Subcutaneous abdominal adipose tissue (tissue), 5 donors: ENCODE results near the gene GLB1L.

Experiments used
- H3K27ac ChIP-seq: one replicate; pipeline ENCODE4 v1.7.0; 2013; ENCODE audit warnings: low read depth, mild to moderate bottlenecking, inconsistent platforms, low read length, moderate library complexity
- H3K27me3 ChIP-seq, 5 donors: one replicate each; pipeline ENCODE4 v1.7.0; 2013; ENCODE audit warnings: low read length in 5 of 5, inconsistent platforms in 1 of 5; ENCODE audit not compliant: control insufficient read depth in 5 of 5, insufficient read depth in 4 of 5
- H3K36me3 ChIP-seq, 5 donors: one replicate each; pipeline ENCODE4 v1.7.0; 2013; ENCODE audit warnings: low read length in 5 of 5; ENCODE audit not compliant: control insufficient read depth in 5 of 5, insufficient read depth in 5 of 5
- H3K4me1 ChIP-seq, 5 donors: one replicate each; pipeline ENCODE4 v1.7.0; 2013; ENCODE audit warnings: low read length in 5 of 5, mild to moderate bottlenecking in 3 of 5, moderate library complexity in 1 of 5; ENCODE audit not compliant: control insufficient read depth in 5 of 5, insufficient read depth in 5 of 5
- H3K4me3 ChIP-seq, 5 donors: one replicate each; pipeline ENCODE4 v1.7.0; 2013; ENCODE audit warnings: low read length in 5 of 5, low read depth in 1 of 5
- H3K9ac ChIP-seq, 5 donors: one replicate each; pipeline ENCODE4 v1.7.0; 2013; ENCODE audit warnings: low read length in 5 of 5, mild to moderate bottlenecking in 4 of 5, moderate library complexity in 3 of 5
- H3K9me3 ChIP-seq, 5 donors: one replicate each; pipeline ENCODE4 v1.7.0; 2013; ENCODE audit warnings: low read length in 5 of 5; ENCODE audit not compliant: control insufficient read depth in 5 of 5
- donor health status: healthy.
- donor health status: healthy.
- donor health status: healthy.
- donor health status: healthy.
- donor health status: healthy.

Gene GLB1L

GRCh38 chr2:219199470-219200211 lies 45.6 kb downstream of the GLB1L start:
- Histone ChIP-seq H3K9ac (no peak overlapping the region), H3K4me1 (peaks cover 0 to 12% (median 7%) of the 10 kb centered on the region in 5 donors), H3K4me3 (no peak overlapping the region), H3K27ac (no peak overlapping the region), H3K27me3 (peaks cover 0 to 3% (median 0%) of the 10 kb centered on the region in 5 donors), H3K36me3 (no peaks in the 10 kb centered on the region), H3K9me3 (no peaks in the 10 kb centered on the region)

GRCh38 chr2:219198974-219199373 lies 46.3 kb downstream of the GLB1L start:
- no peak overlapping the region for H3K9ac ChIP-seq
- H3K36me3 ChIP-seq: no peaks in the 10 kb centered on the region
- no peak overlapping the region for H3K4me3 ChIP-seq
- H3K27me3 ChIP-seq: peaks cover 0 to 3% (median 0%) of the 10 kb centered on the region in 5 donors
- H3K27ac ChIP-seq: no peak overlapping the region
- H3K4me1 ChIP-seq: peaks cover 0 to 12% (median 7%) of the 10 kb centered on the region in 5 donors
- no peaks in the 10 kb centered on the region for H3K9me3 ChIP-seq

GRCh38 chr2:219197388-219197787 lies 47.9 kb downstream of the GLB1L start:
- Histone ChIP-seq H3K4me3 (no peak overlapping the region), H3K36me3 (no peaks in the 10 kb centered on the region), H3K27ac (no peak overlapping the region), H3K9me3 (no peaks in the 10 kb centered on the region), H3K27me3 (peaks cover 0 to 3% (median 0%) of the 10 kb centered on the region in 5 donors), H3K4me1 (peaks cover 0 to 12% (median 7%) of the 10 kb centered on the region in 5 donors), H3K9ac (no peak overlapping the region)

- Histone ChIP-seq H3K9me3 (no peaks in the 10 kb centered on the region), H3K9ac (no peak overlapping the region), H3K27ac (no peak overlapping the region), H3K36me3 (peaks cover 12 to 33% (median 30%) of the 10 kb centered on the region in 5 donors), H3K27me3 (no peaks in the 10 kb centered on the region), H3K4me1 (peaks cover 0 to 10% (median 0%) of the 10 kb centered on the region in 5 donors), H3K4me3 (no peak overlapping the region)
Measured at GRCh38 chr2:219186754-219187456, 58.3 kb downstream of the GLB1L start.
